Endothelial cell (in vitro differentiated cells): Measurements from ENCODE around the gene SDK2. TPM values are rescaled to one million over a fixed set of nuclear protein-coding genes. Genes with fewer than 3 reads are reported as not detected.

Experiments
- DNase-seq: peaks from one replicate; pipeline ENCODE4 v3.0.0; 2021; ENCODE audit warnings: low spot score
- H3K27ac Mint-ChIP-seq: one replicate; pipeline ENCODE4 v1.8.0; 2021; ENCODE audit warnings: mixed read lengths, inconsistent platforms; ENCODE audit not compliant: unreplicated experiment
- H3K27me3 Mint-ChIP-seq: one replicate; pipeline ENCODE4 v1.8.0; 2021; ENCODE audit warnings: mild to moderate bottlenecking, moderate library complexity, mixed read lengths, inconsistent platforms; ENCODE audit not compliant: unreplicated experiment
- H3K36me3 Mint-ChIP-seq: one replicate; pipeline ENCODE4 v1.8.0; 2021; ENCODE audit warnings: mild to moderate bottlenecking, low read depth, mixed read lengths, inconsistent platforms; ENCODE audit not compliant: unreplicated experiment
- H3K4me1 Mint-ChIP-seq: one replicate; pipeline ENCODE4 v1.8.0; 2021; ENCODE audit warnings: mild to moderate bottlenecking, mixed read lengths, inconsistent platforms; ENCODE audit not compliant: unreplicated experiment
- H3K4me3 Mint-ChIP-seq: one replicate; pipeline ENCODE4 v1.8.0; 2021; ENCODE audit warnings: mild to moderate bottlenecking, mixed read lengths, inconsistent platforms; ENCODE audit not compliant: unreplicated experiment
- H3K9me3 Mint-ChIP-seq: one replicate; pipeline ENCODE4 v1.8.0; 2021; ENCODE audit warnings: mixed read lengths, inconsistent platforms; ENCODE audit not compliant: unreplicated experiment
- total RNA-seq: library from RNA; stranded (reverse); fragmentation: NEBNext Ultra II Directional; extraction: Animal tissue kit (Norgen Biotek cat#: 25700); gene quantifications from one replicate; pipeline ENCODE4 v1.2.1, GENCODE V29; 2021; ENCODE audit not compliant: unreplicated experiment
- TF ChIP-seq, protein P1 (sequence below): fragments of 200-600 bp; sonication (generic); IDR thresholded peaks from one replicate; pipeline ENCODE4 v1.5.0; 2021; ENCODE audit warnings: antibody characterized with exemption; ENCODE audit not compliant: unreplicated experiment

The SDK2 gene
- total RNA-seq, 1 donor from 2014 or later = 2.4 TPM

DNA sequence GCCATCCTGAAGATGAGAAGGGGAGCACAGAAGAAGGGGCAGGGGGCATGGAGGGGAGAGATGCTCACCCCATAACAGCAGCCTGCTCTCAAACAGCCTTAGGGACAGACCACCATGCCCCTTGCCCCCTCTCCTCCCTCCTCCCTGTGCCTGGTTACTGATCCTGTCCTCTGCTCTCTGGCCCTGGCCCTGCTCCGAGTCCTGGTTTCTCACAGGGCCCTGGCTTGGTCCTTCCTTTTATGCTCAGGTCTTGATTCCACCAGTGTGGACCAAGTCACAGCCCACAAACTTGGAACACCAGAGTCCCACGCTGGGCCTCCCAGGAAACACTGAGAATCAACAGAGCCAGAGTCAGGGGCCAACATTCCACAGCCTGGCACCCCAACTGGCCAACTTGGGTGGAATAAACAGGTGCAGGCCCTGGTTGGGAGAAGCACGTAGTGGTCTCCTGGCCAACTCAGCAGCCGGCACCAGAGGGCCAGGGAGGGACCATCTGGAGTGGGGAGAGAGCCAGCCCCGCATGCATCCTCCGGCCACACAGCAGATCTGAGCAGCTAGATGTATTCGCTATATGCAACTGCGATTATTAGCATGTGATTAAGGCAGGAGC is 287.6 kb downstream of the SDK2 start:
- Mint-ChIP-seq H3K36me3 (no peaks in the 10 kb centered on the region), H3K27me3 (peaks cover 2% of the 10 kb centered on the region), H3K4me3 (no peak overlapping the region), H3K4me1 (peaks cover 19% of the 10 kb centered on the region), H3K27ac (no peak overlapping the region), H3K9me3 (no peaks in the 10 kb centered on the region)
- TF ChIP-seq, protein P1, sequence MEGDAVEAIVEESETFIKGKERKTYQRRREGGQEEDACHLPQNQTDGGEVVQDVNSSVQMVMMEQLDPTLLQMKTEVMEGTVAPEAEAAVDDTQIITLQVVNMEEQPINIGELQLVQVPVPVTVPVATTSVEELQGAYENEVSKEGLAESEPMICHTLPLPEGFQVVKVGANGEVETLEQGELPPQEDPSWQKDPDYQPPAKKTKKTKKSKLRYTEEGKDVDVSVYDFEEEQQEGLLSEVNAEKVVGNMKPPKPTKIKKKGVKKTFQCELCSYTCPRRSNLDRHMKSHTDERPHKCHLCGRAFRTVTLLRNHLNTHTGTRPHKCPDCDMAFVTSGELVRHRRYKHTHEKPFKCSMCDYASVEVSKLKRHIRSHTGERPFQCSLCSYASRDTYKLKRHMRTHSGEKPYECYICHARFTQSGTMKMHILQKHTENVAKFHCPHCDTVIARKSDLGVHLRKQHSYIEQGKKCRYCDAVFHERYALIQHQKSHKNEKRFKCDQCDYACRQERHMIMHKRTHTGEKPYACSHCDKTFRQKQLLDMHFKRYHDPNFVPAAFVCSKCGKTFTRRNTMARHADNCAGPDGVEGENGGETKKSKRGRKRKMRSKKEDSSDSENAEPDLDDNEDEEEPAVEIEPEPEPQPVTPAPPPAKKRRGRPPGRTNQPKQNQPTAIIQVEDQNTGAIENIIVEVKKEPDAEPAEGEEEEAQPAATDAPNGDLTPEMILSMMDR = no peak
- no peak for DNase-seq

DNA sequence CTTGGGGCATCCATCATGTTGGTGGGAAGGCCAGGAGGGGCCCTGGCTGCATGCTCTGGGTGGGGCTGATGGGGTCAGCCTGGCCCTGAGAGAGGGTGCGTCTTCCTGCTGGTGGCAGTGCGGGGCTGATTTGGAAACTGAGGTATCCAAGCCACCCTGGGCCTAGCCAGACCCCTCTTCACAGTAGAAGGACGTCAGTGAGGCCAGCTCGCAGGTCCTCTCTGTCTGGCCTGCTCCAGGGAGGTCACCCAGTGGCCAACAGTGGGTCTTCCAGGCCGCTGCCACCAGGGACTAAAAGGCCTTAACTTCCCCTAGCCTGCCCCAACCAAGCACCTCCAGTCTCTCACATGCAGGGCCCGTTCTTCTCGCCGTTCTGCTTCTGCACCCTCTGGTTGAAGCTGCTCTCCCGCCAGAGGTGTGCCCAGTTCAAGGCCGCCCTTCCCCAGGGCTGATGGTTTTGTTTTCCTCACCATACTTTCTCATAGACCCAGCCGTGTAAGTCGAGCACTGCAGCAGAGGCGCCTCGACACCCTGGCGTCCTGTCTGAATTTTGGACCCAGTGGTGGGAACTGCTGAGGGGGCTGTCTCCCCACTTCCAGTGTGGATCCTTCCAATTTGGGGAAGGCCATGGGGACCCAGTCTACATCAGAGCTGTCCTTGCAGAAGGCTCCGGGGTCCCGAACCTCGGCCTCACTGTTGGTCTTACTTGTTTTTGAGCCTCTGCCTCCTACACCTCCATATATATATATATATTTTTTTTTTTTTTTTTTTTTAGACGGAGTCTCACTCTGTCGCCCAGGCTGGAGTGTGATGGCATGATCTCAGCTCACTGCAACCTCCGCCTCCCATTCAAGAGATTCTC is 289.6 kb downstream of the SDK2 start:
- Mint-ChIP-seq H3K36me3 (no peaks in the 10 kb centered on the region), H3K4me3 (no peak overlapping the region), H3K4me1 (peaks cover 2% of the 10 kb centered on the region), H3K9me3 (no peaks in the 10 kb centered on the region), H3K27me3 (peaks cover 2% of the 10 kb centered on the region), H3K27ac (no peak overlapping the region)
- TF ChIP-seq, protein P1 = no peak
- DNase-seq = no peak

DNA sequence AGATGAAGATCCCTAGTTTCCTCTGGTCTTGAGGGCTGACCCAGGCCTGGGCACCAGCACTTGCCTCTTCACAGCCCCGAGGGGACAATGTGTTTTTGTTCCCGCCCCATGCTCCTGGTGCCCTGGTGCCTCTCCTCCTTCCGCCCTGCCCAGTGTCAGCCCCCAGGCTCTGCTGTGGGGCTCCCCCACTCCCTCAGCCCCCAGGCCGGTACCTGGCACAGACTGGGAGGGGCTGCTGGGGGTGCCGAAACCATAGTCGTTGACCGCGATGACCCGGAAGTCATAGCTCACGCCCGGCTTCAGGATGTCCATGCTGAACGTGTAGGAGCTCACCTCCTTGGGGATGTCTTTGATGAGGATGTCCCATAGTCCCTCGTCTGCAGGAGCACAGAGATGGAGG is 292.0 kb downstream of the SDK2 start:
- Mint-ChIP-seq H3K36me3 (no peaks in the 10 kb centered on the region), H3K4me3 (no peak overlapping the region), H3K27ac (no peak overlapping the region), H3K4me1 (peaks cover 3% of the 10 kb centered on the region), H3K27me3 (peaks cover 2% of the 10 kb centered on the region), H3K9me3 (no peaks in the 10 kb centered on the region)
- TF ChIP-seq, protein P1 = no peak
- no peak for DNase-seq

DNA sequence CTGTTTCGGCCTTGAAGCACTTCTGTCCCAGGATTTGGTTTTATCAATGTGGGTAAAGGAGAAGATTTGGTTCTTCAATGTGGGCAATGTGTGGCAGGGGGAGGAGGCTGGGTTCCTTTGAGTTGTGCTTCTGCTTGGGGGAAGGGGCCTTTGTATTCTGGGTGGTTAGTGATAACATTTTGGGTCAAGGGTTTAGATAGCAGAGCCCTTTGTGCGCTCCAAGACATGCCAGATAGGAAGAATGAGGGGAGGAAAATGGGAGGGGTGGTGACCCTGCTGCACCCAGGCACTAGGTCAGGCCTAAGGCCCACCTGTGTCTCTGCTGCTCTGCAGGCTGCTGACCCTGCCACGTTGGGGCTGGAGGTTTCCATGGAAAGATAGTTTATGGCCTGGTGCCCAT is 292.5 kb downstream of the SDK2 start:
- Mint-ChIP-seq H3K27me3 (peaks cover 2% of the 10 kb centered on the region), H3K4me3 (no peak overlapping the region), H3K4me1 (peaks cover 3% of the 10 kb centered on the region), H3K27ac (no peak overlapping the region), H3K36me3 (no peaks in the 10 kb centered on the region), H3K9me3 (no peaks in the 10 kb centered on the region)
- no peak for DNase-seq
- TF ChIP-seq, protein P1 = no peak

DNA sequence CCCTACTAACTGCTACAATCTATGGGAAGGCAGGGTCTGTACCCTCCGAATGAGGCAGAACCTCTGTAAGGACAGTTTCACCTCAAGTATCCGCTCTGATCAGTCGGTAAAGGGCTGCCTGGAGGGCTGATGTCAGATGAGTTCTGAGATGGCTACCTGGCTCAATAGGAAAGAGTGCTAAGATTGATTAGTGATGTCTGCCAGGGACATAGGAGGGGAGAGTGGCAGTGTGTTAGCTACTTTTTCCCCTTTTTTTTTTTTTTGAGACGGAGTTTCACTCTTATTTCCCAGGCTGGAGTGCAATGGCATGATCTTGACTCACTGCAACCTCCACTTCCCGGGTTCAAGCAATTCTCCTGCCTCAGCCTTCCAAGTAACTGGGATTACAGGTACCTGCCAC is 293.4 kb downstream of the SDK2 start:
- no peak overlapping the region for H3K4me3 Mint-ChIP-seq
- H3K27ac Mint-ChIP-seq = no peak overlapping the region
- no peaks in the 10 kb centered on the region for H3K36me3 Mint-ChIP-seq
- DNase-seq = no peak
- no peaks in the 10 kb centered on the region for H3K9me3 Mint-ChIP-seq
- TF ChIP-seq, protein P1 = no peak
- H3K27me3 Mint-ChIP-seq = peaks cover 4% of the 10 kb centered on the region
- H3K4me1 Mint-ChIP-seq = peaks cover 3% of the 10 kb centered on the region
